Renal pelvis (tissue), 4 donors: Measurements from ENCODE around the gene SLC1A4. TPM values are rescaled to one million over a fixed set of nuclear protein-coding genes. Genes with fewer than 3 reads are reported as not detected.
A peak's percentile ranks its signal among the peaks of the same experiment; 100 is the strongest.
"Not testable (repeated sequence)": the region's sequence is repeated elsewhere in the genome, so short reads cannot be mapped to it uniquely, and the experiment has no call there.

Experiments used
- DNase-seq: peaks from one replicate; pipeline ENCODE4 v3.0.0-alpha.2; 2013
- polyA plus RNA-seq, 3 donors: library from polyadenylated mRNA; unstranded; fragments of 120-200 nt; gene quantifications; one replicate each; pipeline ENCODE4 v1.2.1, GENCODE V29; 2013; ENCODE audit not compliant: insufficient read length in 3 of 3

Gene SLC1A4
- polyA plus RNA-seq, 3 donors, result 5.9 to 9.0 (median 7.0) TPM

DNA sequence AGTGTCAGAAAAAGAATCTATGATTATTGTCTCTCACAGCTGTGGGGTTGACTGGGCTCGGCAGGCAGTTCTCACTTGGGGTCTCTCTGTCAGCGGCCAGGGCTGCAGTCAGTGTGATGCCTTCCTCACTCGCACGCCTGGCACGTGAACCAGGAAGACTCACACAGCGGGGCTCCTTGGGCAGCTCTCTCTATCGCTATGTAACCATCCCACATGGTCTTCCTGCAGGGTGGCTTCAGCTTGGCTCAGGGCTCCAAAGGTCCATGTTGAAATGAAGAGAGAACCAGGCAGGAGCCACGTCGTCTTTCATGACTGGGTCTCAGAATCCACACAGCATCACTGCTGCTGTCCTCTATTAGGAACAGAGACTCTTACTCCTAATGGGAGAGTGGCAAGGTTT, 30.6 kb upstream of the SLC1A4 start:
- no peak for DNase-seq

DNA sequence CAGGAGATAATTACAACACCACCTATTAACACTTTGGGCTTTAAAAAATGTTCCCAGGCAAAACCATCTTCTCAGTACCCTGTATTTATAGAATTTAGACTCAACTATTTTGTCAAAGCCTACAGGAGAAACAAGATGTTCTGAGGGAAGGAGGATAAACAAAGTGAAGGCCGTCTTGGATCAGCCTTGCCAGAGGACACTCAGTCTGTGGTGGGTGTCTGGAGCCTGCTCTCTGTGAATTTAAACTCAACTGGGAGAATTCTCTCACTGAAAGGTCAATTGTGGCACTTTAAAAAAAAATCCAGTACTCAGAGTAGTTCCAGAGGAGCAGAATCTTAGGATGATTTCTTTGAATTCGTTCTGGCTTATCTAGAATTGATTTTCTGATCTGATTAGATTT, 28.4 kb upstream of the SLC1A4 start:
- DNase-seq, result no peak

DNA sequence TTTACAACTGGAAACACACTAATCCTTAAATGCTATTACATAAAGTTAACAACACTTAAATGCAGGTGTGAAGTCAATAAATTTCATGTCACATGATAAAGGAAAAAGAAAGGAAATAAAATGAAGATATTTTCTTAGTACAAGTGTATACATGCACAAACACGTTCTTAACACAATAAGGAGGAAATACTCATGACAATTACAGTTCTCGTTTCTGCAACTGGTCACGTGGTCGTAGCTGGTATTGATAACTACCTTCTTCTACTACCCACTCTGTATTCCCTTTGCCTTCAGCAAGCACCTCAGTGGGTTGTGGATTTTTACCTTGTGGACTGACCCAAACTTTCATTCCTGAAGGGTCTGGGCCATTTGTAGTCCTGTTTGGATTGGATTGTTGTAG, 26.1 kb upstream of the SLC1A4 start:
- not testable (repeated sequence) for DNase-seq

DNA sequence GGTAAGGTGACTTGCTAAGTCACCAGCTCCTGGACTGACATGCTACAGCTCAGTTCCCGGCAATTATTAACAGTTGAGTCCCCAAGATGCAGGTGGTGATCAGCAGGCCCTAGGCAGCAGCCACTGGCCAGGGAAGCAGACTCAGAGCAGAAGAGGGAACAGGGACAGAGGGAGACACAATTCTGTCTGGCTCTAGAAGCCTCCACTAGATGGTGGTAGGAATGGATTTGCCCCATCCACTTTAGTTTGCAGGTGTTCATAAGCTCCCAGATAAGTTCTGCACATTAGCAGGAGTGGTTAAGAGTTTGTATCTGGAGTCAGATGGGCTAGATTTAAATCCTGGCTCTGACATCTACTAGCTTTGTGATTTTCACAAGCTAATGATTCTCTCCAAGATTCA, 25.5 kb upstream of the SLC1A4 start:
- DNase-seq, result no peak

DNA sequence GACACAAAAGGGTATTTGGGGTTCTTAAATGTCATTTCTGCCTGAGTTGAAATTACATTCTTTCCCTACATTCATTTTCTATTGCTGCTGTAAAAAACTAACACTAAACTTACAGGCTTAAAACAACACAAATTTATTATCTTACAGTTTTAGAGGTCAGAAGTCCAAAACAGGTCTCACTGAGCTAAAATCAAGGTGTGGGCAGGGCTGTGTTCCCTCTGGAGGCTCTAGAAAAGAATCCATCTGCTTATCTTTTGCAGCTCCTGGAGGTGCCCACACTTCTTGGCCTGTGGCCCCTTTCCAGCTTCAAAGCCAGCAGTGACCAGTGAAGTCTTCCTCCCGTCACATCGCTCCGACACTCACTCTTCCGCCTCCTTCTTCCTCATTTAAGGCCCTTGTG, 23.2 kb upstream of the SLC1A4 start:
- DNase-seq, result no peak

DNA sequence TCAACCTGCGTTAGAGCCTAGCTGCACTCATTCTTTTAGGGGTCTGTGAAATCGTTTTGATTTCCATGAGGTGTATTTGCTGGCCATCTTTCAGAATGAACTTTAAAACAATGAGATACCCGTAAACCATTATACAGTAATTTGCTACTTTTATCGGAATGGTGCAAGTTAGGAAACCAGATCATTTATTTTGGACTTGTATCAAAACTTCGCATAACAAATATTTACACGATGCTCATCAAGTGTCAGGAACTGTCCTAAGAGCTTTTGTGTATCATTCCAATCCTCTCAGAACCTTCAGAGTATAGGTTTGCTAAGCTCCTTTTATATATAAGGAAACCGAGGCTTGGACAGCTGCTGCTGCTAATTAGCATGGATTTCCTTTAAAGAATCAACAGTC, 22.4 kb upstream of the SLC1A4 start:
- no peak for DNase-seq

DNA sequence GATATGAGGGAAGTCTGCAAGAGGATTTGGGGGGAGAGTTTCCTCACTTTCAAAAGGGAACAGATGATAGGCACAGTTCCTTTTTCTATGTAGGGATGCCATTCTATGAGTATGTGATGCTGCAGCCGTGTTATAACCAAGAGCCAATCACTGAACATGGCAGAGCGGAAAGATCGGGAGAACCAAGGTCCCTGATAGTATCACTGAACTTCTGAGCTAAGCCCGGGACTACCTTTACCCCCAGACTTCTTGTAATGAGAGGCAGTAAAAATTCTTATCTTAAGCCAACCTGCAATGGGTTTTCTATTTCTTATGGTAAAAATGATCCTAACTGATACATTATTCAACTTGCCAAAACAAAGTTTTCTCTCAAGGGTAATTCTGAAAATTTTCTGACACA, 21.6 kb upstream of the SLC1A4 start:
- no peak for DNase-seq

DNA sequence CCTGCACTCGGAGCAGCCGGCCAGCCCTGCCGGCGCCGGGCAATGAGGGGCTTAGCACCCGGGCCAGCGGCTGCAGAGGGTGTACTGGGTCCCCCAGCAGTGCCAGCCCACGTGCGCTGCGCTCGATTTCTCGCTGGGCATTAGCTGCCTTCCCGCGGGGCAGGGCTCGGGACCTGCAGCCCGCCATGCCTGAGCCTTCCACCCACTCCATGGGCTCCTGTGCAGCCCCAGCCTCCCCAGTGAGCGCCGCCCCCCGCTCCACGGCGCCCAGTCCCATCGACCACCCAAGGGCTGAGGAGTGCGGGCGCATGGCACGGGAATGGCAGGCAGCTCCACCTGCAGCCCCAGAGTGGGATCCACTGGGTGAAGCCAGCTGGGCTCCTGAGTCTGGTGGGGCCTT, 20.1 kb upstream of the SLC1A4 start:
- not testable (repeated sequence) for DNase-seq

DNA sequence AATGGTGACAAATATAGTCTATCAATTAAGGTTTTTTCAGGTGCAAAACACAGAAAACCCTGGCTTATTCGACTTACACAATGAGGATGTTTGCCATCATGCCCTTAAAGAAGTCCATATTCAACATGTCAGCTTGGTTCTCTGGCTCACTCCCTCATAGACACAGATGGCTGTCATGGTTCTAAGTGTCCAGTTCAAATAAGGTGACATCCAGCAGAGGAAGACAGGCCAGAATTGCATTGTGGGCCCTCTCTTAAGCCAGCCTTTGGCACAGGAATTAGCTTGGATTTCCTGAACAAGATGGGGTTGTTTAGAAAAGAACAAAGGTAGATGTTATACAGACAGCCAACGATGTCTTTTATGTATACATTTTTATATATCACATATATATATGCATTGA, 18.7 kb upstream of the SLC1A4 start:
- no peak for DNase-seq

DNA sequence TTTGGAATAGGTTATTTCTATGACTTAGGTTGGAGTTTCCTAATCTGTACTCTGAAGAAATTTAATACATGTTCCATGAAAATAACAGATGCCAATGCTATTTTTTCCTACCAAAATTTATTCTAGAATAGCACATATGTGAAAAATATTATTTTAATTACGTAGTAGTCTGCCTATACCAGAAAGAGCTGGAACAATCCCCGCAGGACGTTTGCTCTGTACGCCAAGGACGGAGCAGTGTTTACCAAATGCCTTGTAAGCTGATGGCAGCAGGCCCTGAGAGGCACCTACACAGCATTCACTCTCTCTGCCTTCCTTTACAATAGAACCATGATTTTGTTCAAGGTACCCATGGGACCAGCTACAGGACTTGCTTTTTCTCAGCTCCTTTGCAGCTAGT, 16.8 kb upstream of the SLC1A4 start:
- DNase-seq, result no peak

DNA sequence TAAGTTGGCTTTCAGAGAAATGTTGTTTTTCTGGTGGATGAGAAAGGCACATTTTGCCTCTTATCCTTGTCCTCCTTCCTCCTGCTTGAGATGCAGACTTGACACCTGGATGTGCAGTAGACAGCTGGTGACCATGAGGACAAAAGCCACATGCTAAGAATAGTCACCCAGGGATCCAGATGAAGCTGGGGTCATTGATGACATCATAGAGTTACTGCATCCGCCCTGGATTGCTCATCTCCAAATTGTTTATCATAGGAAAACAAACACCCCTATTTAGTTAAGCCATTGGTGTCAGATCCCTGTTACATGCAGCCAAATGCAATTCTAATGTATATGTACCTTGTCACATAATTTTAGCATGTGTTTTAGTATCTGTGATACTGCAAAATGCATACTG, 16.3 kb upstream of the SLC1A4 start:
- no peak for DNase-seq

DNA sequence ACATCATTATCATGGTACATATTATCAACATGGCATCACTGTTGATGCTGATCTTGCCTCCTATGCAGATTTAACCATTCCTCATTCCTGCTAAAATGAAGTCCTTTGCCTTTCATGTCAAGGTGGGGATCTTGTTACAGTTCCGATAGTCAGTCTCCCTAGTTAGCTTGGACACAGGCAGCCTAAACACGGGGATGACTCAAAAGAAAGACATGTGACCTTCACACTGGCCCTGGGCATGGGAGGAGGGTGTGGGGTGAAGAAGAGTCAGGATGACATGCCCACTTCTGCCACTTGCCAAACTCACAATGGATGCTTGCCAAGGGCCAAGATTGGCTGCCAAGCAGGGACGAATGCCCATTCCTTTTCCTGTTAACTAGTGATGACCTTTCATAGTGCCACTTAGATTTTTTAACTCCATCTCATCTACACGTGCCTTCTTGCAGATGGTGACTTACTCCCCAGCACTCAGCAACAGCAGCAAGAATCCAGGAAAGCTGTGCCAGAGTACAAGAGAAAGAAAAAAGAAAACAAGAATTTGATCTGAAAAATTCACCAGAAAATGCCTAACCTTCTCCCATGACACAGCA, 13.9 kb upstream of the SLC1A4 start:
- DNase-seq, result no peak

DNA sequence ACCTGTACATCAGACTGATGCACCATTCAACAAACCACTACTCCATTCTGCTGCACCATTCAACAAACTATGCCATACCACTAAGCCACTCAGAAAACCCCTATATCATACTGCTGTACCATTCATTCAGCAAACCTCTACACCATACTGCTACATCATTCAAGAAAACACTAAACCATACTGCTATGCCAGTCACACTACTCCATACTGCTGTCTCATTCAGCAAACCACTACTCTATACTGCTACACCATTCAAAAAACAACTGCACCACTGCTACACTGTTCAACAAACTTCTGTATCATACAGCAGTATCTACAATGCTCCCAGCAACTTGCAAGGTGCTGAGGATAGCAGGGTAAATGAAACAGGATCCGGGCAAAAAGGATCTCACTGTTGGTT, 12.9 kb upstream of the SLC1A4 start:
- DNase-seq, result no peak

DNA sequence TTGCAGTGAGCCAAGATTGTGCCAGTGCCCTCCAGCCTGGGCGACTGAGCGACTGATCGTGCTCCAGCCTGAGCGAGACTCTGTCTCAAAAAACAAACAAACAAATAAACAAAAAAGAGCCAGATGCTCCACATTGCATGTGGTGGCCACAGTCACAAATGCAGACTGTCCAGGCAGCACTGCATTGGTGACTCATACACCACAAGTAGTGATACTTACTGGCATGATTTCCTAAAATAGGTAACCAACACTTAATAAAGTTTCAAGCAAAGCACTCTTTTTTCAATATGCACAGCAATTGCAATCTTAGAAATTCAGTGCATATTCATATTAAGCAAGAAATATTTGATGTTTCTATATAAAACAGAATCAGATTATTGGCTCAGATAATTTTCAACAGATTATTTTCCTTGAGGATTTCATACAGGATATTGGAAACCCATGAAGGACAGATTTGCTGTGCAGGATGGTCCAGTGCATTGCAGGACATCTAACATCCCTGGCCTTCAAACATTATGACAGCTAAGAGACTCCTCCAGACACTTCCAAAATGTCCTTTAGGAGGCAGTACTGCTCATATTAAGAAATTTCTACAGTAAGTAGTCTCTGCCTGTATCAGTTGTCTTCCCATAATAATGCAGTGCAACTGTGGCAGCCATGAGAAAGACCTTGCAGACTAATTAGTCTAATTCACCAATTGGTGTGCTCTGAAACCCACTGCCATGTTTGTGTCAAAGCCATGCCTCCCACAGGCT, 10.5 kb upstream of the SLC1A4 start:
- no peak for DNase-seq

DNA sequence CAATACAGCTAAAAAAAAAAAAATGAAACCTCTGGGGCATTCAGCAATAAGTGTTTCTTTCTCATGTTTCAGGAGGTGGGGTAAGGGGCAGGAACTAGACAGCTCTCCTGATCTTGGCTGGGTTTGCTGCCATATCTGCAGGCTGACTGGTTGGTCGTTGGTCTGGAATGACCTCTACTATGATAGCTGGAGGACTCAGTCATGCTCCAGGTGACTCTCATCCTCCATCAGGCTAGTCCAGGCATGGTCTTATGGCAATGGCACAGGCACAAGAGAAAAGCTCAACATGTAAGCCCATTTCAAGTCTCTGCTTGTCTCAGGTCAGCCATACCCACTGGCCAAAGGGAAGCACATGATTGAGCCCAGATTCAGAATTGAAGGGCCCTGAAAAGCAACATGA, 9.5 kb upstream of the SLC1A4 start:
- DNase-seq, result no peak

DNA sequence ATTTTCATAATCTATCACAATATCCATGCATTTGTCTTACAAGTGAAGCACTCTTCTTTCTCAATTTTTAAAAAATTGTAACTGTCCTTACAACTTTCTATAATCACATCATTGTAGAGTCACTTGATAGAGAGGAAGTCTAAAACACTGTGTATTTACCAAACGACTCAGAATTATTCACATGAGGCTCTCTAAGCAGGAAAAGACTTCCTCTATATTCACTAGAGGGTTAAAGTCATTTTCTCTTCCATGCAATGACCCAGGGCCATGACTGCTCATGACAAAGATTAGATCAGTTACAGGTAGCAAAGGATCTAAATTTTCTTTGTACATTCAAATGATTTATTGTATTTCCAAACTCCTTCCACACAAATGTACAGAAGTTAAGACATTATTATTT, 9.0 kb upstream of the SLC1A4 start:
- no peak for DNase-seq

DNA sequence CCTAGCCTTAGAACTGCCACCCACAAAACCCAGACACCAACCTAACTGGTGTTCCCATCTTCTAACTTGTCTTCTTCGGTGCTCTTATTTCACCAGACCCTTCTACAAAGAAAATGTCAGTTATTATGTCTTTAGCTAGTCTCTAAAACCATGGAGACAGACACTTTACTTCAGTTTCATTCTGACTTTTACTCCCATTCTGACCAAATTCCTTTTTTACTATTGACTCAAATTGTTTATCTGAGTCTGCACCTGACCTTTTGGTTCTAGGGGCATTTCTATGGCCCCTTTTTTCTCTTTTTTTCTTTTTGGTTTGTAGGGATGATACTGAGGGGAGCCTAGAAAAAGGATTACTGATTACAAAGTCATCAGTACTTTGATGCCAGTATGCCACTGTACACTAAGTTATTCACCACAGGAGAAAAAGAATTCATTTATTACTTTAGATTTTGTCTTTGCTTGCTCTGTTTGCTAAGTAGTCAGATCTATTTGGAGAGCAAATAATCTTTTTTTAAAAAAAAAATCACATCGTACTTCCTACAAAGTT, 6.8 kb upstream of the SLC1A4 start:
- no peak for DNase-seq

DNA sequence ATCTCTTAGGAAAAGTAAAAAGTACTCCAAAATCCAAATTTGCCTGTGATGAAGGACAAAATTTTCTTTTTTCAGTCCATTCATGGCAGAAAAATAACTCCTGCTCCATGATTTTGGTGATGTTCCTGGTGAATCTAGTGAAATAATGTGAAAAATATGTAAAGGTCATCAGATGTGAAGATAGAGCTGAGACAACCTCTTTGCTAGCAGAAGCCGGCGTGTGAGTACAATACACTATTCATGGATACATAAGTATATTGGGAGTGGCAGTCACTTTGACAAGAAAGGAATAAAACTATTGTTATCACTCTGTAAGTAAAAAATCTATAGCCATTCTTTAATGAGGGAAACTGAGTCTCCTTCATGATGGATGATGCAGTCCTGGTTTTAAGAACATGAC, 6.3 kb upstream of the SLC1A4 start:
- no peak for DNase-seq

DNA sequence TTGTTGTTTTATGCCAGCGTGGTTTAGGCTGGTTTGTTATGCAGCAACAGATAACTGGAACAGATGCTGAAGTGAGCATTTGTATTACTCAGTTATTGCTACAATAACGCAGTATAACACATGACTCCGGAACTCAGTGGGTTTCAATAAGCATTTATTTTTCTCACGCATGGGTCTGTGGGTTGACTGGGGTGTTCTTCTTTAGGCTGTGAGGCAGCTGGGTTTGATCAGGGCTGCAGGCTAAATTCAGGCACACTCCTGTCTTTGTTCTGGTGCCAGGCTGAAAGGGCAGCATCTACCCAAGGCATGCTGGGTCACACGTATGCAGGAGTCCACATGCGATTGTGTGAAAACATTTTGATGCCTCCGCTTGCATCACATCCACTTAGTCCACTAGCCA, 3.8 kb upstream of the SLC1A4 start:
- DNase-seq, result no peak

DNA sequence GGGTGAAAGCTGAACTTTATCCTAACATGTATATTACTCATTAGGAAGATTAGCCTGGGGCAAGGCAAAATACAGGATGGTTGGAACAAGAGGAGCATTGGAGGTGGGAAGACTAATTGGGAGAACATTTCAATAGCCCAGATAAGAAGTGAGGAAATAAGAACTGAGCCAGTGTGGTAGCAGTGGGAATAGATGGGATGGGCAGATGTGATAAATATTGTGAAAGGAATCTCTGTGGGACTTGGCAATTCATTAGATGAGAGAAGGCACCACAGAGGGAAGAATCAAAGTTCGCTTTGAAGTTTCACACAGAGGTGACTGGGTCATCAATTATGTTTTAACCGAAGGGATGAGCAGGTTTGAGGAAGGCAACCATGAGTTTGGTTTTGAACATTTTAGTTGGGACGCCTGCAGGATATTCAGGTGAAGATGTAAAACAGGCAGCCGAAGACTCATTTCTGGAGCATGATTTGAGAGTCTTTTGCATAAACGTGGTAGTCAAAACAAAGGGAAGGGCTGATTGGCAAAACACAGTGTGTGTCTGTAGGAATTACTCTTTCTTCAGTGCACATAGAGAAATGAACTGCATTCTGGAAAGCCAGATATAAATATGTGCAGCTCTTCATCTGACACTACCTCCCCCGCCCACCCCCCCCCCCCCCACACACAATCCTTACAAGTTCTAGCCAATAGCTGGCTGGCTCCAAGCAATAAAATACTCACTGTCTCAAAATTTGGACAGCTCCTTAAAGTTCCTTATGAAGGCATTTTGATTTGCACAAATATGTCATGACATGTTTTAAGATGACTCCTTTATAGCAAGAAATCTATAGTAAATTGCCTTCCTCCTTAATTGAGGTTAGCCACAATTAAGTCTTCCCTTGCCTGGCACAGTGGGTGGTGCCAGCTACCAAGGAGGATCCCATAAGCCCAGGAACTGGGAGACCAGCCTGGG, 1.9 kb upstream of the SLC1A4 start:
- DNase-seq, result no peak

DNA sequence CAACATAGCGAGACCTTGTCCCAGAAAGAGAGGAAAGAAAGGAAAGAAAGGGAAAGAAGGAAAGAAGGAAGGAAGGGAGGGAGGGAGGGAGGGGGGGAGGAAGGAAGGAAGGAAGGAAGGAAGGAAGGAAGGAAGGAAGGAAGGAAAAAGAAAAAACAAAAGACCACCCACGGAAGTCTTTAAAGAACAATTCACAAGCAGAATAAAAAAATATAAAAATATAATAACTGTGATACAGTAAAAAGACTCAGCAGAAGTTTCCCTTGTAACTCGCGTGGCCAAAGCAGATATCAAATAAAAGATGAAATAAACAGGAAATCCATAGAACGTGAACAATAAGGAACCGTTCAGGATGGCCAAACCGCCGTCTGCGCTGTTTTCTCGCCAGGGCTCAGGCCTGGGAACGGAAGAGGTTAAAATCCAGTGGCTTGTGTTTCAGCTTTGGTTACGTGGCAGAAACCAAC, 1.2 kb upstream of the SLC1A4 start:
- DNase-seq, result peak; percentile 78

DNA sequence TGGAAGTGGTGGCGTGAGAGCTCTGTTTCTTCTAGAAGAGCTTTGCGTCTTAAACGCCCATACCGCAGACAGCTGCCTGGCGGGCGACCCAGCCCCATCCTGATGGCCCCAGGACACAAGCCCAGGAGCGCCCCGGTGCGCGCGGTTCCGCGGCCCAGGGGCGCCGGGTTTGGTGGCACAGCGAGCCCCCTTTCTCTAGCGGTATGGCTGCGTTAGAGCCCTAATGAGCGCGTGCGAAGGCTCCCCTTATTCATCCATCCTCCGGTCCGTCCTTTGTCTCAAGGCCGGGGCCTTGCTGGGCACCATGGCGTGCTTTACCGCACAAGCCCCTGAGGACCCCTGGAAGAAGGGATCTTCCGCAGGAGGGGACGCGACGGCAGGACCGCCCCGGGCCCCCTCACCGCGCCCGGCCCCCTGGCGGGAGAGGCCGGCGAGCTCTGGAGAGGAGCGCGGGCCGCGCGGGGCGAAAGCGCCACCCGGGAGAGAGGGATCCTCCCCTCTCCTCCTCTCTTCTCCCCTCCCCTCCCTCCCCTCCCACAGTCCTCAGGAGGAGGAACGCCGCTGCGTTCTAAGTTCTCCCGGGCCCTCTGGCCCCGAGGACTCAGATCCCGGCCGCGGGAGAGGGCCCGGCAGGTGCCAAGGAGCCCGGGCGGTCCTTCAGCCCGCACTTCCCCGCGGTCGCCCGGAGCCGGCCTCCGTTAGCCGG, 626 bp upstream of the SLC1A4 start:
- peak; percentile 77 for DNase-seq
